Loucy (cell line): ENCODE results near the gene ARHGAP1.

Experiments
- CTCF ChIP-seq: fragments of 200-600 bp; sonication (generic); conservative IDR thresholded peaks from 2 replicates; pipeline ENCODE4 v1.5.1; 2014; ENCODE audit warnings: mild to moderate bottlenecking, antibody characterized with exemption, low read length
- EZH2phosphoT487 ChIP-seq: fragments of 200-600 bp; IDR thresholded peaks from 2 replicates; pipeline ENCODE4 v1.6.1; 2018; ENCODE audit warnings: antibody characterized with exemption, mild to moderate bottlenecking, moderate library complexity, borderline replicate concordance

GRCh38 chr11:46725338-46726205 is 25.2 kb upstream of the ARHGAP1 start:
- TF ChIP-seq EZH2phosphoT487 (no peak), CTCF (no peak)
